ENCODE data around the gene MSANTD2. TPM values are rescaled to one million over a fixed set of nuclear protein-coding genes. Genes with fewer than 3 reads are reported as not detected.

MSANTD2 gene
- total and polyA plus RNA-seq, 2 donors (not counting 1 experiment from before 2014, with no cell fraction given) = 11.1 to 26.8 TPM

GRCh38 chr11:124737638-124738305 lies 62.4 kb downstream of the MSANTD2 start:
- Histone ChIP-seq H3K27me3 (replicated peaks in 1 of 4; ENCODE audit: control extremely low read depth in 1 of 4, control insufficient read depth in 3 of 4, insufficient read depth in 4 of 4, low read length in 3 of 4) (peaks cover 0 to 13% (median 2%) of the 10 kb centered on the region in 4 experiments), H3K9ac (ENCODE audit: low read length) (no peak overlapping the region), H3K36me3 (replicated peaks in 1 of 2; ENCODE audit: control extremely low read depth in 1 of 2, control insufficient read depth in 1 of 2, extremely low read depth in 1 of 2, insufficient read depth in 2 of 2, low read length in 1 of 2) (no peaks in the 10 kb centered on the region), H2AFZ (ENCODE audit: insufficient read depth, low read depth, low read length, poor library complexity, severe bottlenecking) (no peak overlapping the region), H3K79me2 (ENCODE audit: control insufficient read depth, insufficient read depth, low read length) (no peaks in the 10 kb centered on the region), H3K4me3 (ENCODE audit: control extremely low read depth in 1 of 5, extremely low read depth in 1 of 5, insufficient read depth in 1 of 5, low read depth in 2 of 5, low read length in 4 of 5) (no peak overlapping the region), H3K27ac (ENCODE audit: low read length in 2 of 2) (no peak overlapping the region), H3K4me2 (replicated peaks; ENCODE audit: low read depth, low read length, poor library complexity, severe bottlenecking) (no peak overlapping the region), H4K20me1 (ENCODE audit: control insufficient read depth, insufficient read depth, low read length, poor library complexity, severe bottlenecking) (no peaks in the 10 kb centered on the region), H3K4me1 (ENCODE audit: control insufficient read depth in 2 of 2, insufficient read depth in 2 of 2, low read length in 2 of 2) (peaks cover 8 to 17% of the 10 kb centered on the region in 2 donors), H3K9me3 (ENCODE audit: control extremely low read depth in 1 of 3, control insufficient read depth in 2 of 3, insufficient read depth in 1 of 3, low read length in 2 of 3) (no peaks in the 10 kb centered on the region)
- H3K27ac Mint-ChIP-seq = no peak overlapping the region
- H3K27me3 Mint-ChIP-seq = no peaks in the 10 kb centered on the region
- H3K4me1 Mint-ChIP-seq = peaks cover 16% of the 10 kb centered on the region
- ChIA-PET CTCF (interaction anchor here (0.5 to 1.4 kb wide), 3 partner anchors 20 to 68 kb away, joined by 3 to 6 read pairs (median 4); no protein-coding TSS in a partner anchor), POLR2A (no interaction called here)
- TF ChIP-seq CTCF (IDR thresholded peaks at IDR 0.05) = no peak
- no peak for TF ChIP-seq EZH2 (IDR thresholded peaks at IDR 0.05; ENCODE audit: borderline replicate concordance, insufficient read depth, low read depth, low read length, poor library complexity, severe bottlenecking)
- no peaks in the 10 kb centered on the region for H3K9me3 Mint-ChIP-seq (ENCODE audit: insufficient read depth)
- 93% methylated on average over 3 of the region's 7 CpGs for WGBS (ENCODE audit: insufficient coverage)
- no peak overlapping the region for H3K4me3 Mint-ChIP-seq
- intact Hi-C loops (cut with micrococcal nuclease) = no loop called here
- ATAC-seq (ENCODE audit: low read depth) (no peak), DNase-seq (no peak)

GRCh38 chr11:124736736-124737135 lies 63.5 kb downstream of the MSANTD2 start:
- WGBS (ENCODE audit: insufficient coverage) = 7% methylated on average over 2 of the region's 3 CpGs
- H3K27ac ChIP-seq (ENCODE audit: low read length in 2 of 2) = no peak overlapping the region
- peaks cover 0 to 10% (median 2%) of the 10 kb centered on the region in 4 experiments for H3K27me3 ChIP-seq (replicated peaks in 1 of 4; ENCODE audit: control extremely low read depth in 1 of 4, control insufficient read depth in 3 of 4, insufficient read depth in 4 of 4, low read length in 3 of 4)
- no peaks in the 10 kb centered on the region for H3K36me3 ChIP-seq (replicated peaks in 1 of 2; ENCODE audit: control extremely low read depth in 1 of 2, control insufficient read depth in 1 of 2, extremely low read depth in 1 of 2, insufficient read depth in 2 of 2, low read length in 1 of 2)
- H3K4me2 ChIP-seq (replicated peaks; ENCODE audit: low read depth, low read length, poor library complexity, severe bottlenecking) = no peak overlapping the region
- Mint-ChIP-seq H3K27ac (no peak overlapping the region), H3K9me3 (ENCODE audit: insufficient read depth) (no peaks in the 10 kb centered on the region), H3K4me3 (no peak overlapping the region), H3K27me3 (no peaks in the 10 kb centered on the region), H3K4me1 (peaks cover 16% of the 10 kb centered on the region)
- H3K9ac ChIP-seq (ENCODE audit: low read length) = no peak overlapping the region
- ChIA-PET CTCF (no interaction called here), POLR2A (no interaction called here)
- TF ChIP-seq CTCF (IDR thresholded peaks at IDR 0.05) (no peak), EZH2 (IDR thresholded peaks at IDR 0.05; ENCODE audit: borderline replicate concordance, insufficient read depth, low read depth, low read length, poor library complexity, severe bottlenecking) (no peak)
- peaks cover 8 to 17% of the 10 kb centered on the region in 2 donors for H3K4me1 ChIP-seq (ENCODE audit: control insufficient read depth in 2 of 2, insufficient read depth in 2 of 2, low read length in 2 of 2)
- no peak for DNase-seq
- no peak overlapping the region for H3K4me3 ChIP-seq (ENCODE audit: control extremely low read depth in 1 of 5, extremely low read depth in 1 of 5, insufficient read depth in 1 of 5, low read depth in 2 of 5, low read length in 4 of 5)
- H4K20me1 ChIP-seq (ENCODE audit: control insufficient read depth, insufficient read depth, low read length, poor library complexity, severe bottlenecking) = no peaks in the 10 kb centered on the region
- H2AFZ ChIP-seq (ENCODE audit: insufficient read depth, low read depth, low read length, poor library complexity, severe bottlenecking) = no peak overlapping the region
- no peaks in the 10 kb centered on the region for H3K9me3 ChIP-seq (ENCODE audit: control extremely low read depth in 1 of 3, control insufficient read depth in 2 of 3, insufficient read depth in 1 of 3, low read length in 2 of 3)
- intact Hi-C loops (cut with micrococcal nuclease) = no loop called here
- H3K79me2 ChIP-seq (ENCODE audit: control insufficient read depth, insufficient read depth, low read length) = no peaks in the 10 kb centered on the region
- ATAC-seq (ENCODE audit: low read depth) = no peak

All from B cell (primary cell).